NCI-H1048 (cell line): Measurements from ENCODE around the gene NSUN3.
A peak's percentile ranks its signal among the peaks of the same experiment; 100 is the strongest.
"Not testable (repeated sequence)": the region's sequence is repeated elsewhere in the genome, so short reads cannot be mapped to it uniquely, and the experiment has no call there.

Source experiments
- DNase-seq: peaks from one replicate; lab custom pipeline; 2025; lab: John Stamatoyannopoulos, UW

The NSUN3 gene

GRCh38 chr3:94069194-94069813, 6.4 kb downstream of the NSUN3 start:
- DNase-seq, result peak; percentile 28

GRCh38 chr3:94070341-94070911, 7.6 kb downstream of the NSUN3 start:
- no peak for DNase-seq

DNA sequence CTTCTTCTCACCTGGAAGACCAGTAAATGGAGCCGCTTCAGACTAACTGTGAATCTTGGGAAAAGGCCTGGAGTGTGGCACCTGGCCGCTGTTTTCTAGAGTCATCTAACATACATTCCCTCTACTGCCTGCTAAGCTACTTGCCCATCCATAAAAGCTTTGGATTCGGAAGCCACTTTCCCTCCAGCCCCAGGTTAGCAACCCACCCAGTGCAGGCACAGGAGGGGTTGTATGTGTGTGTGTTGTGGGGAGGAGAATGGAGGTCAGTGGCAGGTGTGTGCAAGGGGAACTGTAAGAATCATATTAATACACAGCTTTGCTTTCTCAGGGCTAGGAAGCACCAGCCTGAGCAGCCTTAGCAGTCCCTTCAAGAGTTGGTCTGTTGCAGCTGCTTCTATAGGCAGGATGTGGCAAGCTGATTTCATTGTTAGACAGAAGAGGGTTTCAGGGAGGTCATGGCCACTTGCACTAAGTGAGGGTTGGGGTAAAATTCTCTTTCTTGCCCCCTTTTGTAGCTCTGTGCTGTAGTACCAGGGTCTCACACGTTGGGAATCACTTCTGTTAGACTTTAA, 8.9 kb downstream of the NSUN3 start:
- DNase-seq, result no peak

DNA sequence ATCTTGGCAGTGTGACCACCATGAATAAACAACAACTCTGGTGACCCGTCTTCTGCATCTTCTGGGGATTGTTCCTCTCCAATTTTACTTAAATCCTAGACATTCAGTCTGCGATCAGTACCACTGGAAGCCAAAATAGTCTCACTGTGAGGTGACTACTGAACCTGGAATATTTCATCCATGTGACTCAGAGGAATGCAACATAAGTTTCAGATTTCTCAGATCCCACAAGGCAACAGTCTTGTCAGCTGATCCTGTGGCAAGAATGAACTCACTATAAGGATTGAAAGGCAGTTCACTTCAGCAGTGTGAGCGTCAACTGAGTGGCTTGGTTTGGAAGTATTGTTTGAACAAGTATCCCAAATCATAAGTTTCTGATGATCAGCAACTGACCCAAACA, 13.2 kb downstream of the NSUN3 start:
- DNase-seq, result no peak

DNA sequence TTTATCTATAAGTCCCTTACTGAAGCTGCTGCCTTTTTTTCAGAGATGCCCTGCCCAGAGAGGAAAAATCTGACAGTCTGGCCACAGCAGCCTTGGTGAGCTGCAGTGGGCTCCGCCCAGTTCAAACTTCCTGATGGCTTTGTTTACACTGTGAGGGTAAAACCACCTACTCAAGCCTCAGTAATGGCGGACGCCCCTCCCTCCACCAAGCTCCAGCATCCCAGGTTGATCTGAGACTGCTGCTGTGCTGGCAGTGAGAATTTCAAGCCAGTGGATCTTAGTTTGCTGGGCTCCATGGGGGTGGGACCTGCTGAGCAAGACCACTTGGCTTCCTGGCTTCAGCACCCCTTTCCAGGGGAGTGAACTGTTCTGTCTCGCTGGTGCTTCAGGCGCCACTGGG, 17.7 kb downstream of the NSUN3 start:
- not testable (repeated sequence) for DNase-seq

DNA sequence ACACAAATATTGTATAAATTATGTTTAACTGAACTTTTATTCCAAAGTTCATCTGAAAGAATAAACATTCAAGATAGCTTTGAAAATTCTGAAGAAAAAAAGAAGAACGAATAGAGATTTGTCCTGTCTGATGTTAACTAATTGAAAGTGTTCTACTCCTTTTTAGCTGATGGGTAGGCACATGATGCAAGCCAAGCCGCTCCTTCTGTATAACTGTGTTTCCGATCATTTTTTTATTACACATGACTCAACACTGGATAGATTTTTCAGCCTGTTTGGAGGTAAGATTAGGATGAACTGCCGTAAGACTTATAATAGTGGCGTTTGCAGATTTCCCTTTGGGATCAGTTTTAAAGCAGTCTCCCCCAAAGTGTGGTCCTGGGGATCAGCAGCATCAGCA, 19.0 kb downstream of the NSUN3 start:
- no peak for DNase-seq

DNA sequence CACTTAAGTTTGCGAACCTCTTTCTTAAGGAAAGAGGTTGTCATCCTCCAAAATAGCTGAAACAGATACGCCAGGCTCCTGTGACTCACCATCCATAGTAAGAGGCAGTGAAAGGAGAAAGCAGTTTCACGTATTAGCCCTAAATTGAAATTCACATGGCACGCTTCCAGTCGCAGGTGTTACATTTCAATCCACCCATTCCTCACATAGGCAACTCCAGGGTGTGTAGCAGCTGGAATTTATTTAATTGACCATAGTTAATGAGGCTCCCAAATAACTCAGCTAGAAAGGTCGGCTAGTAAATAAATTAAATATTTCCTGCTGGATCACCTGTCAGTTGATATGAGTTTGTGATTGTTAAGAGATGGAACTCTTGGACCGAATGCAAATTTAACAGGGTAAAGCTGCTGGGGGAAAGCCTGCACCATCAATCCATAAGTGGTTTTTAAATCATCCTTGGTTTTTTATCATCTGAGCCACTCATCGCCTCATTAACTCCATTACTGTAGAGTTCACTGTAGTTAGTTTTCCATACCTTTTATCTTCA, 19.6 kb downstream of the NSUN3 start:
- no peak for DNase-seq

DNA sequence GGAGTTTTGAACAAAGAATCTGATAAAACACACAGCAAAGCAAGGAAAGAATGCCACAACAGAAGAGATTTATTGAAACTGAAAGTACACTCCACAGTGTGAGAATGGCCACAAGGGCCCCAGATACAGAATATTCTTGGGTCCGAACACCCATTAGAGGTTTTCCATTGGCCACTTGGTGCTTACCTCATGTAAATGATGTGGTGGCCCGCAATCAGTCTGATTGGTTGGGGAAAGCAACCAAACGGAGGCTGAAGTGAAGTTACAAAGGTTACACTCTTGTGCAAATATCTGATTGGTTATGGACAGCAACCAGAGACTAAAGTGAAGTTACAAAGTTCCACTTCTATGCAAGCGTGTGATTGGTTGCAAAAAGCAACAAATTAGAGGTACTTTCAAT, 20.4 kb downstream of the NSUN3 start:
- no peak for DNase-seq

DNA sequence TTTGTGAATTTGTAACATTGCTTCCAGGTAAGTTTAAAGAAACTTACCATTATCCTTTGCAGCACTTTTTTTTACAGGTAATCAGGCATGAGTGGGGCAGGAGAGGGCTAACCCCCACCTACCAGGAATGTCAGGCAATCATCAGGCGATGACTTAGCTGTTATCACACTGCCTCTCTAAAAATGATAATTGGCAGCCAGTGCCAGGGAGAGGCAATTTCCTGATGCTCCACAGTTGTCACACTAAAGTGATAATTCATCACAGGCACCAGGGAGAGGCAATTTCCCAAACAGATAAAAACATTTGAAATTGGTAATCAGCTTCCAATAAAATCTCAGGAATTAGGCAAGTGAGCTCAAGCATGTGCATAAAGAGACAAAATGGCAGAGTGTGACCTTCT, 26.3 kb downstream of the NSUN3 start:
- no peak for DNase-seq

GRCh38 chr3:94092086-94092485, 29.2 kb downstream of the NSUN3 start:
- DNase-seq, result no peak

DNA sequence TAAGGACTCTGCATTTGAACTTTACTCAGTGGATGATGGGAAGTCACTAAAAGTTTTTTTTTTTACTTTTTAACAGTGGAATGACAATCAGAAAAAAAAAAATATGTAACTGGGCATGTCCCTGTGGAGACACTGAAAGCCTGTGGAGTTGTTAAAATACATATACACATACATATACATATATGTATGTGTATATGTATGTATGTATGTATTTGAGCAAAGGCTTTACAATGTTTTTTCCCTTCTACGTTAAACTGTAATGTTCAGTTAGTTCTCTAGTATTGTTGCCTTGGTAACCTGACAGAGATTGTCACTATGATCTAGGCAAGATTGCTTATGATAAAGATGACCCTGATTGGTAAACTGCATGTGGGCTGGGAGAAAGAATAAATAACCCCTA, 30.3 kb downstream of the NSUN3 start:
- DNase-seq, result no peak

GRCh38 chr3:94095111-94095510, 32.2 kb downstream of the NSUN3 start:
- DNase-seq, result no peak

- no peak for DNase-seq
Measured at GRCh38 chr3:94098452-94098851, 35.6 kb downstream of the NSUN3 start.

GRCh38 chr3:94099311-94099710, 36.5 kb downstream of the NSUN3 start:
- no peak for DNase-seq

GRCh38 chr3:94101860-94102259, 39.0 kb downstream of the NSUN3 start:
- DNase-seq, result no peak

GRCh38 chr3:94106268-94106667, 43.4 kb downstream of the NSUN3 start:
- DNase-seq, result no peak

DNA sequence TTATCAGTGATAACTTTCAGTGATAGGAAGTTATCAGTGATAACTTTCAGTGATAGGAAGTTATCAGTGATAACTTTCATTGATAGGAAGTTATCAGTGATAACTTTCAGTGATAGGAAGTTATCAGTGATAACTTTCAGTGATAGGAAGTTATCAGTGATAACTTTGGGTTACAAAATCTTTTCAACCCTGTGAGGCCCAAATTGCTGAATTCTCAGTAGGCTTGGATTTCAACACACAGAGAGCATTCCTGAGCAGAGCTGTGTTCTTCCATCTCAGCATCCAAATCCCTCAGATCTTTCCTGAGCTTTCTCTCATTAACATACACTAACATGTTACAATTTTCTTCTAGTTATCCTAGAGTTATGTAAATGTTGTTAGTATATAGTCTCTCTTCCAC, 47.4 kb downstream of the NSUN3 start:
- not testable (repeated sequence) for DNase-seq

GRCh38 chr3:94110854-94111253, 48.0 kb downstream of the NSUN3 start:
- no peak for DNase-seq

GRCh38 chr3:94114666-94115065, 51.8 kb downstream of the NSUN3 start:
- DNase-seq, result no peak

DNA sequence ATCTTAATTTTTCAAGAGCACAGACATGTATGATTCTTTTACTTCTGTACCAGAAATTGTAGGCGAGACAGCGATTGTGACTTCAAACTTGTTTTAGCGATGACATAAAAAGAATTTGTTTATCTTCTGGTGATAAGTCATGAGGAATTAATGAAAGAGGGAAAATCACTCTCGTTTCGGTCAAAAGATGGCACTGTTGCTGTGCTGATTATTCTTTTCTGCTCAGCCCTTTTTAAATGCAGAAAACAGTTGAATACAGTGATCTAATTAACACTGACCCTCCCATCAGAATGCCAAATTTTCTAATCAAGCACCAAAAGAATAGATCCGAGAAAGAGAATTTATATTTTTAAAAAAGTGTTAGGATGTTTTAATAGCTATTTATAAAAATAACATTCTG, 52.6 kb downstream of the NSUN3 start:
- DNase-seq, result no peak

GRCh38 chr3:94117729-94118128, 54.9 kb downstream of the NSUN3 start:
- DNase-seq, result no peak

DNA sequence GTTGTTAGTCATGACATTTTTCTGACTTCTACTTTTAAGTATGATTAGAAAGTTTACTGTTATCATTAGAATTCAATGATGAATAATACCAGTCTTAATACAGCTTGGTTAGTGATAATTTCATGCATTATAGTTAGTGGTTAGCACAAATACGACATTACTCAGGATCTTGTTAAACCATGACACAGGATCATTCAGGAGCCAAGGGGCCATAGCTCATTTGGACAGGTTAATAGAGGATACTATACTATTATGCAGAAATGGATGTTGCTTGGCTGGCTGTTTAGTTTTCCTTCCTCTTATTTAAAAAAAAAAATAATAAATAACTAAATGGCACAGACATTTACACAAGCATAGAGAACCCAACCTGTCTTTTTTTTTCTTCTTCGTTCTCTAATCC, 55.5 kb downstream of the NSUN3 start:
- DNase-seq, result no peak

GRCh38 chr3:94121161-94121560, 58.3 kb downstream of the NSUN3 start:
- DNase-seq, result no peak

DNA sequence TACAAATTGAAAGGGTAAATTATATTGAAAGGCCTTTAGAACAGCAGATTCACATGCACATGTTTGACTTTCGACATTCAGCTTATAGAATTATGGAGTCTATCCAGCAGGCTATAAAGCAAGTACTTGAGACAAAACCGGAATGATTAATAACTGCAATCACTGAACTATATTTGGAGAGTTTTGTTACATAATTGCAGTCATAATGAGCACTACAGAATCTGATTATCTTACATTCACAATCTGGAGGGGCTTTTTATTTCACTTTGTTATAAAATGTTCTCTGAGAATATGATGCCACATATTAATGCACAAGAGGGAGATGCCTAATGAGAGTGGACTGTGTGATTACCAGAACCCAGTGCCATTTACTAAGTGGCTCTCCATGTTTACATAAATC, 64.3 kb downstream of the NSUN3 start:
- no peak for DNase-seq
